Activated CD8-positive, alpha-beta memory T cell treated with anti-CD3 and anti-CD28 coated beads, Interleukin-2, amount 50 U/mL, for 4 hours (primary cell): ENCODE measurements around the gene CDH5.

Experiments
- DNase-seq: peaks from one replicate; pipeline ENCODE4 v3.0.0-alpha.2; 2020

The CDH5 gene

GRCh38 chr16:66395806-66396555, 29.5 kb downstream of the CDH5 start:
- no peak for DNase-seq

- DNase-seq, result no peak
Measured at GRCh38 chr16:66397736-66398433, 31.4 kb downstream of the CDH5 start.

DNA sequence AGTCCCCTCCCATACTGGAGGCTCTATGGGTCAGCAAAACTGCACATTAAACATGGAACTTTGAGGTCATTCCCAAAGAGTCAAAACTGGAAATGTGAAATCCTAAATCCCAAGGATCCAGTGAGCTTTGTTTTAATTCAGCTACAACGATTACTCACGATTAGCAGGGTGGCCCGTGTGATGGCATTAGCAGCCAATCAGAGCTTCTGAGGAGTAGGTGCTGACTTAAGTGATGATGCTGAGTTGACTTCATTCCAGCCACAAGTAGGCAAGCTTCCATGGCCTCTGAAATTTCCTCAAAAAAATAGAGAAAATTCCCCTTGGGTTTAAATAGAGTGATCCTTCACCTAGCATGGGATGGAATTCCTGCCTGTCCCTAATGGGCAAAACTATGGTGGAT, 32.5 kb downstream of the CDH5 start:
- no peak for DNase-seq

- DNase-seq, result no peak
Measured at GRCh38 chr16:66399930-66400329, 33.4 kb downstream of the CDH5 start.

DNA sequence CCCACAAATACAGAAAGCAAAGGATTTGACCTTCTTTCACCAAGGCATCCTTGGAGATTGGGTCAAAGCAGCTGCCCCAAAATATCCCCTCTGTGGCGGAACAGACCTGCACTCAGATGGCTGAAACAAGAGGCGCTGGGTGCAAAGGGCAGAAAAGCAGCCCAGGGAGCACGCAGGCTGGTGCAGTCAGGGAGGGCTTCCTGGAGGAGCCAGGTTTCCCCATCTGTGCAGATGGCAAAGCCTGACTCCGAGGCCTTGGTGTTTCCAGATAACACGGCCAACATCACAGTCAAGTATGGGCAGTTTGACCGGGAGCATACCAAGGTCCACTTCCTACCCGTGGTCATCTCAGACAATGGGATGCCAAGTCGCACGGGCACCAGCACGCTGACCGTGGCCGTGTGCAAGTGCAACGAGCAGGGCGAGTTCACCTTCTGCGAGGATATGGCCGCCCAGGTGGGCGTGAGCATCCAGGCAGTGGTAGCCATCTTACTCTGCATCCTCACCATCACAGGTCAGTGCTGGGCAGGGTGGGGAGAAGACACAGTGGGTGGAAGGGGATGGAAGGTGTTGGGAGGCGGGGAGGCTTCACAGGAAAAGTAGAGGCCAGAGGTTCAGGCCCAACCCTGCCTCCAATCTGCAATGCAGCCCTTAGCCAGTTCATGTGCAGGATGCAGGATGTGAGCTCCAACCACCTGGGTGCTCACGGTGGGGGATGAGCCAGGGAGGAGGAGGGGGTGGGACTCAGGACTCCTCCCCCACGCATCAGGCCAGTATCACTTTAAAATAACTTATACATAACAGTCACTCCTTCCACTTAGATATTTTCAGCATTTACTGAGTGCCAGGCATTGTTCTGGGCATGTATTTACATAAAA, 34.3 kb downstream of the CDH5 start:
- DNase-seq, result no peak

- DNase-seq, result no peak
Measured at GRCh38 chr16:66401610-66402009, 35.1 kb downstream of the CDH5 start.

DNA sequence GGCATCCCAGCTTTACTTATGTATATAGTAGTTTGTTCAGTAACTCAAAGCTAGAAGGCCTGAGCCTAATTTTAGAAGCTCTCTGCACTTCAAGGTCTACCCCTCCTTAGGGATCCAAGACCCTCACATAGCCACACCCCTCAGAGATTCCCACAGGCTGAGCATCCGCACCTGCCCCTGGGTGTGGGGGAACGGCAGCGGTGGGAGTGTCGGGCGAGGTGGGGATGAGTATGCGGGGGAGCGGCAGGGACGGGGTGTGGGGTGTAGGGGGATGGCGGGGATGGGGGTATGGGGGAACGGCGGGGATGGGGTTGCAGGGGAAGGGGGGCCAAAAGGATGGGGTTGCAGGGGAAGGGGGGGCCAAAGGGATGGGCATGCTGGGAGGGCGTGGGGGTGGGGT, 35.7 kb downstream of the CDH5 start:
- DNase-seq, result no peak

DNA sequence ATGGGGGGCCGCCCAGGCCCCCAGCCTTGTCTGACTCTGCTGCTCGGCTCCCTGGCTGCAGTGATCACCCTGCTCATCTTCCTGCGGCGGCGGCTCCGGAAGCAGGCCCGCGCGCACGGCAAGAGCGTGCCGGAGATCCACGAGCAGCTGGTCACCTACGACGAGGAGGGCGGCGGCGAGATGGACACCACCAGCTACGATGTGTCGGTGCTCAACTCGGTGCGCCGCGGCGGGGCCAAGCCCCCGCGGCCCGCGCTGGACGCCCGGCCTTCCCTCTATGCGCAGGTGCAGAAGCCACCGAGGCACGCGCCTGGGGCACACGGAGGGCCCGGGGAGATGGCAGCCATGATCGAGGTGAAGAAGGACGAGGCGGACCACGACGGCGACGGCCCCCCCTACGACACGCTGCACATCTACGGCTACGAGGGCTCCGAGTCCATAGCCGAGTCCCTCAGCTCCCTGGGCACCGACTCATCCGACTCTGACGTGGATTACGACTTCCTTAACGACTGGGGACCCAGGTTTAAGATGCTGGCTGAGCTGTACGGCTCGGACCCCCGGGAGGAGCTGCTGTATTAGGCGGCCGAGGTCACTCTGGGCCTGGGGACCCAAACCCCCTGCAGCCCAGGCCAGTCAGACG, 36.2 kb downstream of the CDH5 start:
- DNase-seq, result no peak

DNA sequence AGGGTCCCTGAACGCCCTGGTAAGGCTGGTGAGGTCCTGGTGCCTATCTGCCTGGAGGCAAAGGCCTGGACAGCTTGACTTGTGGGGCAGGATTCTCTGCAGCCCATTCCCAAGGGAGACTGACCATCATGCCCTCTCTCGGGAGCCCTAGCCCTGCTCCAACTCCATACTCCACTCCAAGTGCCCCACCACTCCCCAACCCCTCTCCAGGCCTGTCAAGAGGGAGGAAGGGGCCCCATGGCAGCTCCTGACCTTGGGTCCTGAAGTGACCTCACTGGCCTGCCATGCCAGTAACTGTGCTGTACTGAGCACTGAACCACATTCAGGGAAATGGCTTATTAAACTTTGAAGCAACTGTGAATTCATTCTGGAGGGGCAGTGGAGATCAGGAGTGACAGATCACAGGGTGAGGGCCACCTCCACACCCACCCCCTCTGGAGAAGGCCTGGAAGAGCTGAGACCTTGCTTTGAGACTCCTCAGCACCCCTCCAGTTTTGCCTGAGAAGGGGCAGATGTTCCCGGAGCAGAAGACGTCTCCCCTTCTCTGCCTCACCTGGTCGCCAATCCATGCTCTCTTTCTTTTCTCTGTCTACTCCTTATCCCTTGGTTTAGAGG, 37.1 kb downstream of the CDH5 start:
- no peak for DNase-seq

GRCh38 chr16:66405057-66405783, 38.7 kb downstream of the CDH5 start:
- DNase-seq, result no peak

DNA sequence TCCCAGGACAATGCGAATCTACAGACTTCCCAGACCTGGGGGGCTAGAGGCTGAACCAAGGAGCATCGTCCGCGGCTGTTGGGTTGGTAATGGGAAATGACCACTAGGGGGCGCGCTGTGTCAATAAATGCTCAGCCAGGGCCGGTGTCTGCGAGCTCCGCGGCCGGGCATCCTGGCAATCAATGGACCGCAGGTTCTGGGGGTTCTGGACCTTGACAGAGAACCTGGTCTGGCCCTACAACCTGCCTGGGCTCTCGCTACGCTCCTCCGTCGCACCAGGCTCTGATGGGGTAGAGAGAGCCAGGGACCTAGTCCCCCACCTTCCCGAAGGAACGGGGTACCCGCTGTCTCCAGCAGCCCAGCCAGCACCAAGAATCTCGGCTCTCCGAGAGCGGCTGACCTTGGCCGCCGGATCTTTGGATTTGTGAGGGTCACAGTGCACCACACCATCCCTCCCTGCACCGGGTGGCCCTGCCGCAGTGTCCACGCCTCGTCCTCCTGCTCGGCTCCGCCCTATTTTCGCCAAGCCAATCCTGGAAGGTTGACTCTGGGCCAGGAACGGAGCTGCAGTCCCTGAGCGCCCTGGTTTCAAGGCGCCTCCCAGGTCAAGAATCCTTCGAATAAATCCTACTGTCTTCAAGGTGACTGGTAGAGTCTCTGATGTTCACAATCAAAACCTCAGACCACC, 40.2 kb downstream of the CDH5 start:
- peak; percentile 91 for DNase-seq

DNA sequence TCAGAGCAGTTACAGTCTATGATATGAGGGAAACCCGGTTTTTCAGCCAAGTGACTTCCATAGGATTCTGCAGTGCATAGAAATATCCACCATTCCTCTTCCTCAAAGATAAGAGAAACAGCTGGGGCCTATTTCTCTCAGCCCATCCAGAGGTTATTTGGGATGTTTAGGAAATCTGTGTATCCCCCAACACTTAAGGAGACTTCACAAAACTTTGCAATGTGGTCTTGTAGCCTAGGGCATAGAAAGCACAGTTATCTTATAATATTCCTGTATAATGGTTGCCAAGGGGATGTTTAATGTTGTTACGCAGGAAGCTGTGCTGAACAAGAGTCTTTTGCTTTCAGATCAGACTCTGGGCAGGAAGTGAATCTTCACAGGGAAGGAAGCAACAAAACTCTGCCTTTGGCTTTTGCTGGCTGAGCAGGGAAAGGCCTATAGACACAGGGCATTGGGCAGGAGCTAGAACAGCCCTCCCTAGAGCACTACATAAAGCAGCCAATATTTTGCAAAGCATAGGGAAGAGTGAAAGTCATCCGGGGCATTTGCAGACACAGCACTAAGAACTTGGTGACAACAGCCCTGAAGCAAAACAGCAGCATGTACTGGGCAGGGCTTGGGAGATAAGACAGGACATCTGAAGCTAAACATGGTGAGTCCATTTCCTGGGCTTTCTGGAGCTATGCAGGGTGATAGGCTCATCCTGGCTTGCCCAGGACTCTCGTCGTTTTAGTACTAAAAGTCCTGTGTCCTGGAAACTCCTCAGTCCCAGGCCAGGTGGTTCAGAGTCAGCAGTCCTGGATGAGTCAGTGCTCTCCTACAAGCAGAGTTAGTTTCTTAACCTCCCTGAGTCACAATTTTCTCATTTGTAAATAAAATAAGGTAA, 41.9 kb downstream of the CDH5 start:
- no peak for DNase-seq

DNA sequence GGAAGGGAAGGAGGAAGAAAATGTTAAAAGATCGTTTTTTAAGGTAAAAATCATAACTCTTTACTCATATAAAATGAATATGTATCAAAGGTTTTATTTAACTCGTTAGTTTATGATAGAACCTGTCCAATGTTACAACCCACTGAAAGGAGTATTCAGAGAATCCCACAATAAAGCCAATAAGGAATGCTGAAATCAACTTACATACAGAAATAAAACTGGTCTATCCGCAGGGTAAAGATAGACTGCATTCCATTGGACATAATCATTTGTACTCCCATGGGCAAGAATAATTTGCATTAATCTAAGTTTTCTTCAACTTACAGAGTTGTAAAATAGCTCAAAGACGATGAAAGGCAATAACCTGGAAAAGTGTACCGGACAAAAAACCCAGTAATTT, 42.7 kb downstream of the CDH5 start:
- DNase-seq, result no peak

DNA sequence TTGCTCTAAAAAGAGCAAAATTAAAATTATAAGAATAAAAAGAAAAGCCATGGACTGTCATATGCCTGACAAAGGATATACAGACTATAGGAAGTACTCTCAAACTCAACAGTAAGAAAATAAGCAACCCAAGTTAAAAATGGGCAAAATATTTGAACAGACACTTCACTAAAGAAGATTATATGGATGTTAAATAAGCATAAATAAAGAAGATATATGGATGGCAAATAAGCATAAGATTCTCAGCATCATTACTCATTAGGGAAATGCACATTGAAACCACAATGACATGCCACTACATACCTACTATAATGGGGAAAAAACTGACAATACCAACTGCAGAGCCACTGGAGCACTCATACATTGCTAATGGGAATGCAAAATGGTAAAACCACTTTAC, 45.7 kb downstream of the CDH5 start:
- no peak for DNase-seq

GRCh38 chr16:66414891-66415290, 48.4 kb downstream of the CDH5 start:
- no peak for DNase-seq

DNA sequence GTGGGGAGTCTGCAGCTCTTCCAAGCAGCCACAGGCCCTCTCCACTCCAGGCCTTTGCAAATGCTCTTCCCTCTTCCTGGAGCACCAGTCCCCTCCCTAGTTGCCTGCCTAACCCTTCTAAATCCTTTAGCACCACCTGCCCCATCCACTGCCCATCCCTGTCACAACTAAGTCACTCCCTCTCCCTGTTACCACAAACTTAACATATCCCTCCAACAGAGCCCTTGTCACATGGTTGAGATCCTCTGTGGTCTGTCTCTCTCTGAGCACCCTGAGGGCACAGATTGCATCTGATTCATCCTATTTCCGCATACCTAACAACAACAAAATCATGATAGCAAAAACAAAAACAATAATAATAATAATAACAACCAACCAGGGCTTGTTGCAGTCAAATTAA, 49.6 kb downstream of the CDH5 start:
- no peak for DNase-seq

GRCh38 chr16:66416939-66417700, 50.6 kb downstream of the CDH5 start:
- no peak for DNase-seq

- no peak for DNase-seq
Measured at GRCh38 chr16:66418165-66418962, 51.9 kb downstream of the CDH5 start.

DNA sequence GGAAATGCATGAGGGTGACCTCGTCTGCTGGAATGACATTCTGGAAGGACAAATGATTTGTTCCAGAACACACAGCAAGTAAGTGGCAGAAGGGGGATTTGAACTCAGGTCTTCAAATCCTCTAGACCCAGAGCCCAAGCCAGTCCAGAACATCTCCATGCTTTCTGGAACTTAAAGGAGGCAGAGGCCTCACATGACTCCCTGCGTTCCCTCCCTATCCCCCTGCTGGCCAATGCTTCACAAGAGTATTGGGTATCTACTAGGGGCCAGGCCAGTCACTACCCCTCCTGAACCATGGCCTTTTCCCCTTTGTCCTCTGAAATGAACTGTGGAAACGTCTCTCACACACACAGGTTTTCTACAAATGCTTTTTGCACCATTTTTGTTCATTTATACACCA, 53.0 kb downstream of the CDH5 start:
- no peak for DNase-seq
